ENCODE measurements around the gene NACC2. TPM values are rescaled to one million over a fixed set of nuclear protein-coding genes. Genes with fewer than 3 reads are reported as not detected.
"Not testable (repeated sequence)": the region's sequence is repeated elsewhere in the genome, so short reads cannot be mapped to it uniquely, and the experiment has no call there.

NACC2 gene
- total RNA-seq, 1 donor, result 11.8 TPM

DNA sequence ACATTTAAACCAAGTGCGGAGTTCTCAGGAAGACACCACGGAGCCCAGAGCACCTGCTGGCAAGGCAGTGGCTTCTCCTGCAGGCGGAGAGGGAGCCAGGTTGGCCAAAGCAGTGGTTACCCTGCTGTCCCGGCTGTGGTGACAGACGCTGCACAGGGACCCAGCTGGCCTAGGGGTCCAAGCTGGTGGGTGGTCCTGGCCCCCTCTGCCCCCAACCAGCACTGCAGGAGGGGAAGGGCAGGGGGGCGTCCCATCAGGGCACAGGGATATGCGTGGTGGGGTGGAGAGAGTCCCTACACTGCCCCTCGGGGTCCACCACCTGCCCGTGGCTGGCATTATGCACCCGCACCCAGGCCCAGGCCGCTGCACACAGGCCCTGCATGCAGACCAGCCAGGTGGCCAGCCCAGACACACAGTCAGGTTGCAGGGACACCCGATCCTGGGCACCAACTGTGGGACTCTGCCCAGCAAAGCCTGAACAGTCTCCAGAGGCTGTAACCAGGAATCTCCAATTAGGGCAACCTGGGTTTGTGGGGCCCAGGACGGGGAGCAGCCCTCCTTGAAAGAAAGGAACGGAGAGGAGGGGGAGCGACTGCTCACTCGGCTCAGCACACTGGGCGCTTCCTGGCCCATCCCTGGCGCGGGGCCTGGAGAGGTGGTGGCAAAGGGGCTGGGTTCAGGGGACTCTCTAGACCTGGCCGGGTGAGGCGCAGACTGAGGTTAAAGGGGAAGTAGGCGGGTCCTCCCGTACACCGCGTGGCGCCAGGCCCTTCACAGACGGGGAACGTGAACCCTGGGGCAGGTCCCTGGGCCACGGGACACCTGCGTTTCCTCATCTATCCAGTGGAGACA is 46.3 kb downstream of the NACC2 start:
- no peak for DNase-seq (ENCODE audit: low read depth in 2 of 3, low spot score in 2 of 3)

DNA sequence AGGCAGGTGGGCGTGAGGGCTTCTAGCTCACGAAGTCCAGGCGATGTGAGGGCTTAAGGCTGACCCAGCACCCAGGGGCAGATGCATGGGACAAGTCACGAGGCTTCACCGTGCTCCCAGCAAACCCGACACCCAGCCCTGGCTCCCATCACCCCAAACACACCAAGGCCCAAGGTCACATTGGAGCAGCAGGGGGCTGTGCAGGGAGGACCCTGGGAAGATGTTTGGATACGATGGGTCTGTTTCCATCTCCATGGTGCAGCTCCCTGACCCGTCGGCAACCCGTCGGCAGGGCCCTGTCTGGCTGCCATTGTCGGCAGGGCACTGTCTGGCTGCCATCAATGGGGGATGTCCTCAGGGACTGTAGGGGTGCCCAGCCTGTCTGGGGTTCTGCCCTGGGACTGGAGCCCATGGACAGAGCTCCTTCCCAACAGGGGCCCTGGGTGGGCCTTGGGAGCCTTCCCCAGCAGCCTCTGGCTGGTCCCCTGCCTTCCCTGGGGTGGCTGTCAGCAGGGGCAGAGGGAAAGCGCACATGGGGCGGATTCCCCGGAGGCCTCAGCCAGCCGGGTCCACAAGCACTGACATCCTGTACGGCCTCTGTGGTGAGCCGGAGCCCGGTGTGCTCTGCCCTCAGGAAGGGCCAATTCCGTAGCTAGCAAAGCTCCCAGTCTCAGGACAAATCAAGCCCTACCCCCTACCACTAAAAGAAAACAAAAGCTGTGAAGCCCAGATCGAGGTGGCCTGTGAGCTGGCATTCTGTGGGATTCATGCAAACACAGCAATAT is 47.1 kb downstream of the NACC2 start:
- no peak for DNase-seq (ENCODE audit: low read depth in 2 of 3, low spot score in 2 of 3)

DNA sequence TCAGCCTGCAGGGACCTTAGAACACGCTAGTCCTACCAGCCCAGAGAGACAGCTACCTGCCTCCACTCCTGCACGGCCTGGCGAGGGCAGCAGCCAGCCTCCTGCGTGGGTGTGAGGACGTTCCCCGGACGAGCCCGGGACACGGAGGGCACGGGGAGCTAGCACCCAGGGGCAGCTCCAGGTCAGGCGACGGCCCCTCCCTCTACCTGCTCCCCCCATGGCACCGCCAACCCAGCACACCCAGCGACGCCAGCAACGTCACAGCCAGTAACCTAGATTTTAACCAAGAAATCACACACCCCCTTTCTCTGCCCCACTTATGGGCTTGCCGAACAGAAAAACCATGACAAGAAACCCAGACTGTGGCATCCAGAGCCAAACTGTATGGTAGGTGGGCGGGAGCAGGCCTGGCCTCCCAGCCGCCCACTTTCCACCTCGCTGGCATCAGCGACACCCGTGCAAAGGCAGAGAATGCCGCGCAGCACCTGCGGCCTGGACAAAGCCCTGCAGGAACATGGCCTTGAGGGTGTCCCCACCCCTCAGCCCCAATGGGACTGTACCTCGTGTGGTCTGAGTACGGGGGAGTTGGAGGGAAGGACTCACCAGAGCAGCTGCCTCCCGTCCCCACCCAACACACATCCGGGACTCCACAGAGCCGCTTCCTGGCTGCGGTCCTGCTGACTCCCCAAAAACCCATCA is 47.9 kb downstream of the NACC2 start:
- DNase-seq (ENCODE audit: low read depth in 2 of 3, low spot score in 2 of 3), result no peak

DNA sequence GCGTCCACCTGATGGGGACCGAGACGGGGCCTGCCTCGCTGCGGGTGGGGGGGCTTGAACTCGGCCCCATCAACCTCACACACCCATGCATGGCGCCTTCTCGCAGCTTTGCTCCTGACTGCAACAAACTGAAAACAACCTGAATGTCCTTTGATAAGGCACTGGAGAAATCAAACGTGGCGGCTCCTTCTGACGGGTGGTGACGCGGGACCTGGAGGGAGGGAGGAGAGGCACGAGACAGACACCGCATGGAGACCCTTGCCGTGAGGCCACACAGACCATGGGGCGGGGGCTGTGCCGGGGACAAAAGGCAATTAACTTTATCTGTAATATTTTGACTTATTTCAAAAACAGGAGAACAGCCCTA is 48.6 kb downstream of the NACC2 start:
- no peak for DNase-seq (ENCODE audit: low read depth in 2 of 3, low spot score in 2 of 3)

DNA sequence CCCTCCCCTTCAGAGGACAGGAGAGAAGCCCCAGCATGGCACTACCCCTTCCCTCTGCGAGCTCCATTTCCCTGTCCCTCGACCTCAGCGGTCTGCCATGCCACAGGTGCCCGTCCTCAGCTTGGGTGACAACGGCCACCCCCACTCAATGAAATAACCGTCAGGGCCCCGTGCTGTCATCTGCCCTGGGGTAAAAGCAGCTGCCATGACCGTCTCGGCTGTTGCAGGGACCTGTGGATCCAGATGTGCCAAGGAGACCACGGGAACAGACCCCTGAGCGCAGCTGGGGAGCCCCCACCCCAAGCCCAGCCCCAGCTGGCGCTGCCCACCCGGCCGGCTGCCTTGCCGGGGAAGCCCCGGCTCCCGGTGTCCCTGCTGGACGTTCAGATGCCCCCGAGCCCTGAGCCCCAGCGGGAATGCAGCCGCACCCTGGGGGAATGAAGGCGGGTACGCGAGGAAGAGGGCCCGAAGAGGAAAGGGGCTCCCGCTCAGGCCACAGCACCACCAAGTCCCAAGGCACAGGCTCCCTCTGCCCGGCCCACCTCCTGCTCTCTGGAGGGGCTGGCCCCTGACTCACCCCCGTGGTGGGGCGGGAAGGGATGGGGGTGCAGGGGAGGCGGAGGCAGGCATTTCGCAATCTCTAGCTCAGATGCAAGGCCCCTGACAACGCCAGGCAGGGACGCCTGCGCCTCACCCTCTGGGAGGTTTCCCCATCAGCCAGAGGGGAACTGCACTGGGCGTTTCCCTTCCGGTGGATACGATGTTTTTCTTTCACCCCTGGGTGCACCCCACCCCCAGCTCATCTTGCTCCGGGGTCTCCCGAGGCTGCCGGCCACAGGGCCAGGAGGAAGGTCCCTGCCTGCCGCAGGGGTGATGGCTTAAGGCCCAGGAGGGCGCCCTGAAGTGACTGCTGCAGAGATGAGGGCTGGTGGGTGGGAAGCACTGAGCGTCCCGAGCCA is 49.2 kb downstream of the NACC2 start:
- peak in 1 of 3 donors; percentile 17 for DNase-seq (ENCODE audit: low read depth in 2 of 3, low spot score in 2 of 3)

DNA sequence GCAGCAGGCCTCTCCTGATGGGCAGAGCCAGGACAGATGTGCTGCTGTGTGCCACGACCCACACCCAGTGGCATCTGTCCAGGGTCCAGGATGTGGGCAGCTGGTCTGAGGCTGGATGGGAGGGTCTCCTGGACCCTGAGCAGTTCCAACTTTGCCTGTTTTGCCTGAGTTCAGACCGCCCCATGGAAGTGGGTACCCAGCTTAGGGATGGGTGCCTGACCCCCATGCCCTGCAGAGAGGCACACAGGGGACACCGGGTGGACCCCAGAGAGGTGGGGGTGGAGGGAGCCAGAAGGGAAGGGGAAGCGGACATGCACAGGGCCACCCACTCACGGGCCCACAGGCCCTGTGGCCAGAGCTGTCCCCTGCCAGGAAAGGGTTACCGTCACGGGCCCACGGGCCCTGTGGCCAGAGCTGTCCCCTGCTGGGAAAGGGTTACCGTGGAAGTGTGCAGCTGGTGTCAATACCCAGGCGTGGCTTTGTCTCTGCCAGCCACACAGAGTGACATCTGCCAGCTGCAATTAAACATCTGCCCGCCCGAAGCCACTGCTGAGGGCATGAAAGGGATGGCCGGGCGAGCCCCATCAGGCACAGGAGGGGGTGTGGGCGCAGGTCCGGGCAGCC is 50.0 kb downstream of the NACC2 start:
- DNase-seq (ENCODE audit: low read depth in 2 of 3, low spot score in 2 of 3), result no peak

DNA sequence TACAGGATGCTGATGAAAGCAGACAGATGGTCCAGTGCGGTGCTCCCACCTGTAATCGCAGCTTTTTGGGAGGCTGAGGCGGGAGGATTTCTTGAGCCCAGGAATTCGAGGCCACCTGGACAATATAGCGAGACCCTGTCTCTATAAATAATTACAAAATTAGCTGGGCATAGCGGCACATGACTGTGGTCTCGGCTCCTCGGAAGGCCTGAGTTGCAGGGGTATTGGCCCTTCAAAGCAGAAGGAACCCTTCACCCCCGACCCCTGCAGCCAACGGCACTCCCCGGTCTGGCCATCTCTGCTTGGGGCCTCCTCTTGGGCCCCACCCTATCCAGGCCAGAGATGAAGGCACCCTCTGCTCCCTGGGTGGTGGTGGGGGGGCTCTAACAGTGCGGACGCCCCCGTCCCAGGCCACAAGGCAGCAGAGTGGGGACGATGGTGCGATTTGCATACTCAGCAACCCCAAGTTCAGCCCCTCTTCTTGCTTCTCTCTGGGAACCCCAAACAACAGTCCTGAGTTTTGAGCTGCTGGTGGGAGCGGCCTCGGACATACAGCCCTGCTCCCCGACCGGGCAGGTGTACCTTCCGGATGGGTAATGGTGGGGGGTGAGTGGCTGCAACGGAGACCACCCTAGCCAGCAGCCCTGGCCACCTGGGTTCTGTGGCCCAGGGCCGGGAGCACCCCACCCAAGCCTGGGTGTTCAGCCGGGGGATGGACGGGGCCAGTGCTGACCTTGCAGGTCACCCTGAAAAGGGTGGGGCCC is 50.7 kb downstream of the NACC2 start:
- DNase-seq (ENCODE audit: low read depth in 2 of 3, low spot score in 2 of 3), result no peak

DNA sequence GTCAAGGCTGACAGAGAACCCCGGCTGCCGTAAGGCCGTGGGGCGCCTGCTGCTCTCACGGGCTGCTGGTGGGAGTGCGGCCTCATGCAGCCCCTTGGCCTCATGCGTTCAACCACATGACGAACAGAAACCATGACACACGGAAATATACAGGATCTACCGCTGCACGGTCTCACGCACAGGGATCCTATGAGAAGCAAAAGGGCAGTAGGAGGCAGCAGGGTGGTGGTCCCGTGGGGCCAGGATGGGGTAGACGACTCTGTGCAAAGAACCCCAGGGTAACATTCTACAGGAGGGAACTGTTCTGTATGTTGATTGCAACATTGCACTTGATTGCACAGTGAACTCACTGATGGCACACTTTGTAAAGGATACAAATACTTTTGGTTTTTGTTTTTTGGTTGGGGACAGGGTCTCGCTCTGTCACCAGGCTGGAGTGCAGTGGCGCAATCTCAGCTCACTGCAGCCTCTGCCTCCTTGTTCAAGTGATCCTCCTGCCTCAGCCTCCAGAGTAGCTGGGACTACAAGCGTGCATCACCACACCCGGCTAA is 51.6 kb downstream of the NACC2 start:
- no peak for DNase-seq (ENCODE audit: low read depth in 2 of 3, low spot score in 2 of 3)

DNA sequence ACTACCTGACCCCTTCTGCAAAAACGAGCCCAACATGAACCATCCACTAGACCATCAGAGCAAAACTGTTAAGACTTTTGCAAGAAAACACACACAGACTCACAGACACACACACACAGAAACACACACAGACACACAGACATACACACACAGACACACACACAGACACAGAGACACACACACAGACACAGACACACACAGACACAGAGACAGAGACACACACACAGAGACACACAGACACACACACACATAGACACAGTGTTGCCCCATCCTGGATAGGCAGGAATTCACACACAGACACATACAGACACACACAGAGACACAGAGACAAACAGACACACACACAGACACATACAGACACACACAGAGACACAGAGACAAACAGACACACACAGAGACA is 52.5 kb downstream of the NACC2 start:
- no peak for DNase-seq (ENCODE audit: low read depth in 2 of 3, low spot score in 2 of 3)

DNA sequence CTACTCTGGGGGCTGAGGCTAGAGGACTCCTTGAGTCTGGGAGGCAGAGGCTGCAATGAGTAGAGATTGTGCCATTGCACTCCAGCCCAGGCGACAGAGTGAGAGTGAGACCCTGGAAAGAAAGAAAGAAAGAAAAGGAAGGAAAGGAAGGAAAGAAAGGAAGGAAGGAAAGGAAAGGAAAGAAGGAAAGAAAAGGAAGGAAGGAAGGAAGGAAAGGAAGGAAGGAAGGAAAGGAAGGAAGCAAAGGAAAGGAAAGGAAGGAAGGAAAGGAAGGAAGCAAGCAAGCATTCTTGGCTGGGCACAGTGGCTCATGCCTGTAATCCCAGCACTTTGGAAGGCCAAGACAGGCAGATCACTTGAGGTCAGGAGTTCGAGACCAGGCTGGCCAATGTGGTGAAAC is 54.2 kb downstream of the NACC2 start:
- DNase-seq (ENCODE audit: low read depth in 2 of 3, low spot score in 2 of 3), result not testable (repeated sequence)

DNA sequence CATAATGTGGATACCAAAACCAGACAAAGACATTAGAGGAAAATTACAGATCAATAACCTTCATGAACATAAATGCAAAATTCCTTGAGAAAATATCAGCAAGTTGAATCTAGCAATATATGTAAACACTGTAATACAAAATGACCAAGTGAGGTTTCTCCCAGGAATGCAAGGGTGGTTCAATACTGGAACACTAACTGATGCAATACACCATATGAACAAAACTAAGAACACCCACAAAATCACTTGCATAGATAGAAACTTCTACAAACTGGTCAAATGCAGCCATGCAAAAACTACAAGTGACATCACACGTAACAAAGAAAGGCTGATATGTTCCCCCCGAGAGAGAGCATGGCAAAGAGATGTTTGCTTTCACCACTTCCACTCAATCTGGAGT is 55.6 kb downstream of the NACC2 start:
- DNase-seq (ENCODE audit: low read depth in 2 of 3, low spot score in 2 of 3), result no peak

DNA sequence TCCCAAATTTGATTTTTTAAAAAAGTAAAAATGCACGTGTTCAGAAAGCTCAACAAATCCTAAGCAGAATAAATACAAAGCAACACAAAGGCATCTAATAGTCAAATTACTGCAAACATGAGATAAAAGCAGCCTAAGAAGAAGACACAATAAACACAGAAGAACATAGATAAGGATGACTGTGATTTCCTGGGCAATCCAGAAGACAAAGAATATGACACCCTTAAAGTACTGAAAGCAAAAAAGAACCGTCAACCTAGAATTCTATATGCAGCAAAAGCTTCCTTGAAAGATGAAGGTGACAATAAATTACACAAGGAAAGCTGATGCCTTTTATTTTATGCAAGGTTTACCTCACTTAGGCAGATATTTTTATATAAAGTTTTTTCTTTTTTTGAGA is 58.2 kb downstream of the NACC2 start:
- peak in 1 of 3 donors; percentile 41 for DNase-seq (ENCODE audit: low read depth in 2 of 3, low spot score in 2 of 3)

DNA sequence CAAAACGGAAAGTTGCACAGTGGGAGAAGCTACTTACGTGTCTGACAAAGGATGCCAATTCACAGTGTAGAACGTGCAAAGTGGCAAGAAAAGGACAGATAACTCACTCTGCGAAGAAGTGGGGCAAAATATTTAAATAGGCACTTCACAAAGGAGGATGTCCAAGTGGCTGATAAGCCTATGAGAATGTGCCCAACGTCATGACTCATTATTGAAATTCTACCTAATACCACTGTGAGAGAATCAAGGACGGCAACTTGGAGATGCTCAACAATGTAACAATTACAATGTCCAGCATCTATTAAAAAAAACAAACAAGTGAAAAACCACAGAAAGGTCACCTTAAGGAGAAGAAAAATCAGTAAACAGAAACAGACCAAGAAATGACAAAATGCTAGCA is 59.0 kb downstream of the NACC2 start:
- no peak for DNase-seq (ENCODE audit: low read depth in 2 of 3, low spot score in 2 of 3)

DNA sequence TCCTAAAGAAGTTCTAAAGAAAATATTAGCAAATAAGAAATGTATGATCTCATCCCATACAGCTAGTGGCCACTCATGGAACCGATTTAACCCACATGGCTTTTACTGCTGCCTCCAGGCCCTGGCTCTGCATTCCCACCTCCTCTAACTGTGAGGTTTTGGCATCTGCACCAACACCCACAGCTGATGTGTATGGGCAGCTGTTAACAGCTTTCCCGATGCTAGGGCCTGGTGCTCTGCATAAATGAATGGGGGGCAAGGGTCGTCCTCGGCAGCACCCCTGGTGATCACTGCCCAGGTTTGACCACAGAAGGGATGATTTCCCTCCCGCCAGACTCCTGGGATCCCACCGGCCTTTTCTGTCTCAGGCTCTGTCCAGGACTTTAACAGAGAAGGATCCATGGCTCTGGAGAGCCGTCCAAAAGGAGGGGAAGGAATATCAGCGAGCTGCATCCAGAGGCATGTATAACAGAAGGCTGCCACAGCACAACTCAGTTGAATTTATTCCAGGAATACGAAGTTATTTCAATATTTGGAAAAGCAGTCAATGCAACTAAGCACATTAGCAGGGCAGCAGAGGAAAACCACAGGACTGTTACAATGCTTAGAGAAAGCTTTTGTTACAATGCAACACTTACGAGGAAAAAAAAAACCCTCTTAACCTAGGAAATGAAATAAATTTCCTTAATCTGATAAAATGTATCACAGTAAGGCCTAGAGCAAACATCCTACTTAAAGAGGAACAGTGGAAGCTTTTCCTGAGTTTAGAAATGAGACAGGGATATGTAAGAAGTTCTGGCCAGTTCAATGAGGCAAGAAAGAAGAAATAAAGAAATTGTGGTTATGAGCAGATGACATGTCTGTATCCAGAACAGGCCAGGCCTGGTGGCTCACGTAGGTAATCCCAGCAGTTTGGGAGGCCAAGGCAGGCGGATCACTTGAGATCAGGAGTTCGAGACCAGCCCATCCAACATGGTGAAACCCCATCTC is 63.1 kb downstream of the NACC2 start:
- no peak for DNase-seq (ENCODE audit: low read depth in 2 of 3, low spot score in 2 of 3)

DNA sequence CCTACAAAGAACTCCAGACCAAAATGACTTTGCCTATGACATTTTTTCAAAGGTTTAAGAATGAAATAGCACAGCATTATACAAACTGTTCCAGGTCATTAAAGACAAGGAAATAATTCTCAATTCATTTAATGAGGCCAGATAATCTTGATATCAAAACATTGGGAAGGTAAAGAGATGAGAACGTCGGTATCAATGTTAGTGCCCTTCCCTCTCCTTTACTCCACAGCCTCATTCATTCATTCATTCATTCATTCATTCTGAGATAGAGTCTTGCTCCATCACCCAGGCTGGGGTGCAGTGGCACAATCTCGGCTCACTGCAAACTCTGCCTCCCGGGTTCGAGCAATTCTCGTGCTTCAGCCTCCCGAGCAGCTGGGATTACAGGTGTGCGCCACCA is 64.0 kb downstream of the NACC2 start:
- no peak for DNase-seq (ENCODE audit: low read depth in 2 of 3, low spot score in 2 of 3)

DNA sequence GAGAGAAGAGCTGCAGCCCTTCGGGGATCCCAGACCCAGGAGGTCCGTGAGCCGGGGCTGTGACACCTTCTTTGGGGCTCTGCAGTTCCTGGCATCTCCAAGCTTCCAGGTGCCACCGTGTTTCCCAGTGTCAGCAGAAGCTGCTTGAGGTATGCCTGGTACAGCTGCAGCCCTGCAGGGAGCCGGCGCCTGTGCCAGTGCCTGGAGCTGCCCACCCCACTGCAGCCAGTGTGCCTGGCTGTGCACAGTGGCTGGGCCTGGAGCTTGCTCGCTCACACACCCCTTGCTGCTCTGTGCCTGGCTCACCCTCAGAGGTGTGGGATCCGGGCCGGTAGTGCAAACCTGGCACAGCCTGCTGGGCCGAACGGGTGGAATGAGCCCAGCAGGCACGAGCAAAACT is 65.5 kb downstream of the NACC2 start:
- DNase-seq (ENCODE audit: low read depth in 2 of 3, low spot score in 2 of 3), result no peak

DNA sequence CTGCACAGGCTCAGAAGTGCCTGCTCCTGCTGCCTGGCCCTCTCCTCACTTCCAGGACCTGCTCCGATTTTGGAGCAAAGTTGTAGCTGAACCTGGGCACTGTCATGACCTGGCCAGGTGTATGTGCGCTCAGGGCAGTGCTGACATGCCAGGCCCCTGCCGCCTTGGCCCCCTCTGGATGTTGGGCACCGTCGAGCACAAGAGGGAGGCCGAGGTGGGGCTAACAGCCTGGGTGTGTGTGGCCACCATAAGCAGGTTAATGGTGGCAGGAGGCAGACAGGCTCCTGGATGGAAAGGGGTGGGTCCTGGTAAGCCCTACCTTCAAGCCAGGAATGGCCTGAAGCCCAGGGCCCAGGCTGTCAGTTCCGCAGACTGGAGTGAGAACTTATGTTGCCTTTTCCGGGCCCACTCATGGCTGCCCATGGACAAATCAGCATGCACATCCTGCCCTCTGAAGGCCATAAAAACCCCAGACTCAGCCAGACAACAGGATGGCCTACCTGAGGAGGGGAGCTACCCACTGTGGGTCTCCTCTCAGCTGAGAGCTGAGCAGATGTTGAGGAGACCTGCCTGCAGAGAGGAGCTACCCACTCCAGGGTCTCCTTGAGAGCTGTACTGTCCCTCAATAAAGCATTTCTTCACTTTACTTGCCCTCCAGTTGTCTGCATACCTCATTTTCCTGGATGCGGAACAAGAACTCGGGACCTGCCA is 66.2 kb downstream of the NACC2 start:
- no peak for DNase-seq (ENCODE audit: low read depth in 2 of 3, low spot score in 2 of 3)

Data from hematopoietic multipotent progenitor cell (in vitro differentiated cells).